Measurements from ENCODE around the gene CAPN11. TPM values are rescaled to one million over a fixed set of nuclear protein-coding genes. Genes with fewer than 3 reads are reported as not detected.
"Not testable (repeated sequence)": the region's sequence is repeated elsewhere in the genome, so short reads cannot be mapped to it uniquely, and the experiment has no call there.

The CAPN11 gene
- total RNA-seq, 2 experiments from 2014 or later = not detected

GRCh38 chr6:44228836-44229235 lies 70.2 kb downstream of the CAPN11 start:
- ChIA-PET POLR2A (no interaction called here), CTCF (interaction anchor here (1.7 to 2.1 kb wide), 2 partner anchors 9 to 18 kb away, joined by 5 to 8 read pairs; partner anchors contain the start of gene HSP90AB1)

- CTCF ChIA-PET = no interaction called here
- POLR2A ChIA-PET = no interaction called here
Observed at GRCh38 chr6:44229376-44230033, 70.9 kb downstream of the CAPN11 start.

- POLR2A ChIA-PET = interaction anchor here (0.6 kb wide), 1 partner anchor 129 kb away, joined by 4 read pairs; no protein-coding TSS in a partner anchor
- CTCF ChIA-PET = no interaction called here
Observed at GRCh38 chr6:44230034-44230675, 71.5 kb downstream of the CAPN11 start.

- CTCF ChIA-PET, POLR2A ChIA-PET: not testable (repeated sequence)
Observed at GRCh38 chr6:44231426-44231825, 72.8 kb downstream of the CAPN11 start.

- CTCF ChIA-PET = interaction anchor here (1.9 to 3.4 kb wide), 4 partner anchors 8 to 60 kb away, joined by 4 to 18 read pairs (median 12); no protein-coding TSS in a partner anchor
- POLR2A ChIA-PET = no interaction called here
Observed at GRCh38 chr6:44232676-44233566, 74.3 kb downstream of the CAPN11 start.

- ChIA-PET POLR2A (no interaction called here), CTCF (interaction anchor here (0.6 to 3.4 kb wide), 6 partner anchors 9 to 77 kb away, joined by 3 to 18 read pairs (median 6); no protein-coding TSS in a partner anchor)
Observed at GRCh38 chr6:44233567-44234100, 75.0 kb downstream of the CAPN11 start.

Other genes starting within 250 kb of the CAPN11 start
- gene MRPL14, start 31.4 kb upstream of the CAPN11 start, total RNA-seq = 10 to 100 TPM; 53.1 to 54.5 TPM
- 10 to 100 TPM; 16.0 to 17.8 TPM for gene TMEM63B, start 31.3 kb upstream of the CAPN11 start, total RNA-seq
- gene MYMX, start 58.1 kb downstream of the CAPN11 start, total RNA-seq = not detected
- gene SLC29A1, start 64.8 kb downstream of the CAPN11 start, total RNA-seq = 100 to 1,000 TPM; 116 TPM
- gene HSP90AB1, start 88.3 kb downstream of the CAPN11 start, total RNA-seq = 1,000 to 10,000 TPM; 2,366 to 2,390 TPM
- gene SLC35B2, start 98.7 kb downstream of the CAPN11 start, total RNA-seq = 10 to 100 TPM; 32.5 to 32.6 TPM
- gene NFKBIE, start 106.7 kb downstream of the CAPN11 start, total RNA-seq = 10 to 100 TPM; 27.8 to 28.7 TPM
- not detected for gene TMEM151B, start 111.6 kb downstream of the CAPN11 start, total RNA-seq
- 10 to 100 TPM; 24.5 to 24.9 TPM for gene AARS2, start 154.5 kb downstream of the CAPN11 start, total RNA-seq
- not detected for gene SPATS1, start 183.8 kb downstream of the CAPN11 start, total RNA-seq
- 10 to 100 TPM; 28.2 to 28.5 TPM for gene CDC5L, start 228.9 kb downstream of the CAPN11 start, total RNA-seq